PFSK-1 (cell line): Measurements from ENCODE around the gene VOPP1.

Experiments
- FOXP2 ChIP-seq: optimal IDR thresholded peaks from 2 replicates; pipeline ENCODE3; 2011; ENCODE audit warnings: borderline replicate concordance, control low read depth, inconsistent platforms; ENCODE audit not compliant: insufficient read depth; ENCODE audit errors: extremely low read length, extremely low read depth
- POLR2AphosphoS5 ChIP-seq: IDR thresholded peaks from 2 replicates; pipeline ENCODE4 v1.6.1; 2012; ENCODE audit warnings: low read depth, mild to moderate bottlenecking, control low read depth, low read length, moderate library complexity
- SIN3A ChIP-seq: IDR thresholded peaks from 2 replicates; pipeline ENCODE4 v1.6.1; 2012; ENCODE audit warnings: mild to moderate bottlenecking, low read length, moderate library complexity, borderline replicate concordance; ENCODE audit not compliant: insufficient read depth
- TAF1 ChIP-seq: IDR thresholded peaks from 2 replicates; pipeline ENCODE4 v1.6.1; 2012; ENCODE audit warnings: low read length, control low read depth, borderline replicate concordance; ENCODE audit not compliant: insufficient read depth
- TF ChIP-seq, protein P1 (sequence below), 2 experiments: IDR thresholded peaks; 2 replicates each; pipeline versions ENCODE4 v1.6.1 to v1.8.0; 2011 to 2012; ENCODE audit warnings: low read depth in 2 of 2, low read length in 2 of 2, control low read depth in 1 of 2, inconsistent platforms in 1 of 2, mild to moderate bottlenecking in 1 of 2, moderate library complexity in 1 of 2; ENCODE audit not compliant: insufficient read depth in 1 of 2

VOPP1 gene

GRCh38 chr7:55515569-55516279 is 56.6 kb downstream of the VOPP1 start:
- TF ChIP-seq TAF1, result no peak
- TF ChIP-seq, protein P1, sequence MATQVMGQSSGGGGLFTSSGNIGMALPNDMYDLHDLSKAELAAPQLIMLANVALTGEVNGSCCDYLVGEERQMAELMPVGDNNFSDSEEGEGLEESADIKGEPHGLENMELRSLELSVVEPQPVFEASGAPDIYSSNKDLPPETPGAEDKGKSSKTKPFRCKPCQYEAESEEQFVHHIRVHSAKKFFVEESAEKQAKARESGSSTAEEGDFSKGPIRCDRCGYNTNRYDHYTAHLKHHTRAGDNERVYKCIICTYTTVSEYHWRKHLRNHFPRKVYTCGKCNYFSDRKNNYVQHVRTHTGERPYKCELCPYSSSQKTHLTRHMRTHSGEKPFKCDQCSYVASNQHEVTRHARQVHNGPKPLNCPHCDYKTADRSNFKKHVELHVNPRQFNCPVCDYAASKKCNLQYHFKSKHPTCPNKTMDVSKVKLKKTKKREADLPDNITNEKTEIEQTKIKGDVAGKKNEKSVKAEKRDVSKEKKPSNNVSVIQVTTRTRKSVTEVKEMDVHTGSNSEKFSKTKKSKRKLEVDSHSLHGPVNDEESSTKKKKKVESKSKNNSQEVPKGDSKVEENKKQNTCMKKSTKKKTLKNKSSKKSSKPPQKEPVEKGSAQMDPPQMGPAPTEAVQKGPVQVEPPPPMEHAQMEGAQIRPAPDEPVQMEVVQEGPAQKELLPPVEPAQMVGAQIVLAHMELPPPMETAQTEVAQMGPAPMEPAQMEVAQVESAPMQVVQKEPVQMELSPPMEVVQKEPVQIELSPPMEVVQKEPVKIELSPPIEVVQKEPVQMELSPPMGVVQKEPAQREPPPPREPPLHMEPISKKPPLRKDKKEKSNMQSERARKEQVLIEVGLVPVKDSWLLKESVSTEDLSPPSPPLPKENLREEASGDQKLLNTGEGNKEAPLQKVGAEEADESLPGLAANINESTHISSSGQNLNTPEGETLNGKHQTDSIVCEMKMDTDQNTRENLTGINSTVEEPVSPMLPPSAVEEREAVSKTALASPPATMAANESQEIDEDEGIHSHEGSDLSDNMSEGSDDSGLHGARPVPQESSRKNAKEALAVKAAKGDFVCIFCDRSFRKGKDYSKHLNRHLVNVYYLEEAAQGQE (IDR thresholded peaks at IDR 0.05; ENCODE audit: insufficient read depth in 1 of 2, low read depth in 2 of 2, low read length in 2 of 2), result no peak
- TF ChIP-seq FOXP2, result no peak
- no peak for TF ChIP-seq POLR2AphosphoS5
- TF ChIP-seq SIN3A, result no peak

- no peak for TF ChIP-seq TAF1
- no peak for TF ChIP-seq POLR2AphosphoS5
- TF ChIP-seq, protein P1 (IDR thresholded peaks at IDR 0.05; ENCODE audit: insufficient read depth in 1 of 2, low read depth in 2 of 2, low read length in 2 of 2), result no peak
- no peak for TF ChIP-seq SIN3A
- TF ChIP-seq FOXP2, result no peak
Observed at GRCh38 chr7:55514546-55515265, 57.6 kb downstream of the VOPP1 start.

DNA sequence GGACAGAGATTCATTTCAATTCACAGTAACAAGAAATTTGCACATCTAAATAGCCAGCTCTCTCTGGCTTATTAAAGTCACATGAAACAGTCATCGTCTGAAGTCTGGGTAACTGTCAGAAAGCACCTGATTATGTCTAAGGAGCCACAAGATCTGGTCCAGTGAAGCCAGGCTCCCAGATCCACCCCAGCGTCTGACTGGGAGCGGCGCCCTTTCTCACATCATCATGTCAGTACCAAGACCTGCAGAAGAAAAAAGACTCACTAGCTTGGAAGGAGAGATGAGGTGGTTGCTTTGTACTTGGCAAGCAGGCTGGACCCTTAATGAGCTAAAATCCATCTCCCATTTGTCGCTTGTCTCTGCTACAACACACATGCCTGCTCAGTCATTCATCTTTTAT is 58.4 kb downstream of the VOPP1 start:
- TF ChIP-seq, protein P1 (IDR thresholded peaks at IDR 0.05; ENCODE audit: insufficient read depth in 1 of 2, low read depth in 2 of 2, low read length in 2 of 2), result no peak

DNA sequence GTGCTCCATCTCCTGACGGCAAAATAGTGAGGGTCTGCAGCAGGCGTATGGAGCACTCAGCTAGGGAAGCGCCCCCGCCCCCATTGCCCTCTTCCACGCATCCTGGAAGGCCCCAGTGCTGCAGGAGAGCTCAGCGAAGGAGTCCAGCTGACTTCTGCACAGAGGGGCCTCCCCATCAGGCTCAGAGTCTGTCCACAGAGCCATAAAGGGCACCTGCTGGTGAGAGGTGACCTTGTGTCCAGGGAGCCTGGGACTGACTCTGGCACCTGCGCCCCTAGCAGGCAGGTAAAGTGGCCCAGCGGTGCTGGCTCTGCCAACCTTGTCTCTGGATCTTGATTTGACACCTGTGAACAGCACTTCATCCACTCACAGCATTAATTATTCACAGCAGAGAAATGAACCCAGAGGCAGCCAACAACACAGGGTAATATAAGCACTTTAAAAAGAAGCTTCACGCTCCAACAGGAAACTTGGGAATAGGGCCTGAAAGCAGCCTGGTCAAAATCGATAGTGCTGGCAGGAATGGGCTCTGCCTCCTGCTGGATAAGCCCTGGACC is 59.6 kb downstream of the VOPP1 start:
- no peak for TF ChIP-seq POLR2AphosphoS5
- TF ChIP-seq FOXP2, result no peak
- no peak for TF ChIP-seq TAF1
- TF ChIP-seq, protein P1 (IDR thresholded peaks at IDR 0.05; ENCODE audit: insufficient read depth in 1 of 2, low read depth in 2 of 2, low read length in 2 of 2), result no peak
- no peak for TF ChIP-seq SIN3A
